SU-DHL-6 (cell line): ENCODE measurements around the gene ACTL8.

Source experiments
- H2AFZ ChIP-seq: fragments of 200-600 bp; sonication (generic); 2 replicates; pipeline ENCODE4 v1.6.1; 2014; ENCODE audit warnings: low read depth, mild to moderate bottlenecking, moderate library complexity, mixed read lengths, antibody characterized with exemption, low read length; ENCODE audit not compliant: severe bottlenecking
- H3F3A ChIP-seq: fragments of 200-600 bp; shearing (Covaris generic); 2 replicates; pipeline ENCODE4 v1.6.0; 2016; ENCODE audit warnings: antibody characterized with exemption, mild to moderate bottlenecking; ENCODE audit not compliant: insufficient read depth
- H3K27ac ChIP-seq: fragments of 200-600 bp; sonication (generic); 2 replicates; pipeline ENCODE4 v1.5.1; 2016; ENCODE audit warnings: low read depth, mild to moderate bottlenecking, low read length, moderate library complexity, mixed read lengths
- H3K27me3 ChIP-seq: fragments of 200-600 bp; sonication (generic), shearing (Covaris generic); 2 replicates; pipeline ENCODE4 v1.6.0; 2014; ENCODE audit warnings: mild to moderate bottlenecking, low read length
- H3K36me3 ChIP-seq: fragments of 200-600 bp; sonication (generic); 2 replicates; pipeline ENCODE4 v1.6.1; 2014; ENCODE audit warnings: mild to moderate bottlenecking, low read length, mixed read lengths
- H3K4me2 ChIP-seq: fragments of 300-600, 200-600 bp; shearing (Covaris generic), sonication (generic); 2 replicates; pipeline ENCODE4 v1.6.0; 2014; ENCODE audit warnings: low read length, low read depth, mild to moderate bottlenecking; ENCODE audit not compliant: poor library complexity, severe bottlenecking
- H3K4me3 ChIP-seq: fragments of 200-600 bp; sonication (generic); 2 replicates; pipeline ENCODE4 v1.5.1; 2014; ENCODE audit warnings: antibody characterized with exemption, low read length, mild to moderate bottlenecking, mixed read lengths; ENCODE audit not compliant: insufficient read depth, poor library complexity, severe bottlenecking
- H3K79me2 ChIP-seq: fragments of 200-600 bp; sonication (generic); 2 replicates; pipeline ENCODE4 v1.6.1; 2014; ENCODE audit warnings: mild to moderate bottlenecking, low read length, moderate library complexity; ENCODE audit not compliant: insufficient read depth
- H3K9ac ChIP-seq: fragments of 200-600 bp; sonication (generic); 2 replicates; pipeline ENCODE4 v1.7.0; 2014; ENCODE audit warnings: mild to moderate bottlenecking, low read length
- H3K9me2 ChIP-seq: fragments of 200-600 bp; sonication (generic); replicated peaks from 2 replicates; pipeline ENCODE4 v1.6.1; 2014; ENCODE audit warnings: low read length; ENCODE audit not compliant: insufficient read depth
- H3K9me3 ChIP-seq: fragments of 200-600 bp; sonication (generic); 2 replicates; pipeline ENCODE4 v1.6.1; 2014; ENCODE audit warnings: low read length, mixed read lengths; ENCODE audit not compliant: insufficient read depth
- H4K20me1 ChIP-seq: fragments of 200-600 bp; sonication (generic); 2 replicates; pipeline ENCODE4 v1.6.1; 2014; ENCODE audit warnings: low read depth, mild to moderate bottlenecking, antibody characterized with exemption, low read length, moderate library complexity, mixed read lengths
- EZH2phosphoT487 ChIP-seq: fragments of 200-600 bp; sonication (generic), shearing (Covaris generic); conservative IDR thresholded peaks from 2 replicates; pipeline ENCODE4 v1.6.1; 2018; ENCODE audit warnings: mild to moderate bottlenecking, antibody characterized with exemption, low read length, moderate library complexity, mixed read lengths
- TF ChIP-seq, protein P1 (sequence below): fragments of 200-600 bp; sonication (generic); IDR thresholded peaks from one replicate; pipeline ENCODE4 v1.5.1; 2017; ENCODE audit warnings: antibody characterized with exemption, mild to moderate bottlenecking, low read length, moderate library complexity; ENCODE audit not compliant: insufficient read depth, poor library complexity, severe bottlenecking

ACTL8 gene

GRCh38 chr1:17743008-17743647 is 12.0 kb upstream of the ACTL8 start:
- TF ChIP-seq, protein P1, sequence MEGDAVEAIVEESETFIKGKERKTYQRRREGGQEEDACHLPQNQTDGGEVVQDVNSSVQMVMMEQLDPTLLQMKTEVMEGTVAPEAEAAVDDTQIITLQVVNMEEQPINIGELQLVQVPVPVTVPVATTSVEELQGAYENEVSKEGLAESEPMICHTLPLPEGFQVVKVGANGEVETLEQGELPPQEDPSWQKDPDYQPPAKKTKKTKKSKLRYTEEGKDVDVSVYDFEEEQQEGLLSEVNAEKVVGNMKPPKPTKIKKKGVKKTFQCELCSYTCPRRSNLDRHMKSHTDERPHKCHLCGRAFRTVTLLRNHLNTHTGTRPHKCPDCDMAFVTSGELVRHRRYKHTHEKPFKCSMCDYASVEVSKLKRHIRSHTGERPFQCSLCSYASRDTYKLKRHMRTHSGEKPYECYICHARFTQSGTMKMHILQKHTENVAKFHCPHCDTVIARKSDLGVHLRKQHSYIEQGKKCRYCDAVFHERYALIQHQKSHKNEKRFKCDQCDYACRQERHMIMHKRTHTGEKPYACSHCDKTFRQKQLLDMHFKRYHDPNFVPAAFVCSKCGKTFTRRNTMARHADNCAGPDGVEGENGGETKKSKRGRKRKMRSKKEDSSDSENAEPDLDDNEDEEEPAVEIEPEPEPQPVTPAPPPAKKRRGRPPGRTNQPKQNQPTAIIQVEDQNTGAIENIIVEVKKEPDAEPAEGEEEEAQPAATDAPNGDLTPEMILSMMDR = no peak
- TF ChIP-seq EZH2phosphoT487 = no peak
- Histone ChIP-seq H3K27me3 (no peaks in the 10 kb centered on the region), H3K4me2 (no peak overlapping the region), H3K9ac (no peak overlapping the region), H2AFZ (no peak overlapping the region), H3K36me3 (no peaks in the 10 kb centered on the region), H3K27ac (no peak overlapping the region), H3K9me2 (no peaks in the 10 kb centered on the region), H3K79me2 (no peaks in the 10 kb centered on the region), H3F3A (no peaks in the 10 kb centered on the region), H3K4me3 (no peak overlapping the region), H3K9me3 (no peaks in the 10 kb centered on the region), H4K20me1 (no peaks in the 10 kb centered on the region)

DNA sequence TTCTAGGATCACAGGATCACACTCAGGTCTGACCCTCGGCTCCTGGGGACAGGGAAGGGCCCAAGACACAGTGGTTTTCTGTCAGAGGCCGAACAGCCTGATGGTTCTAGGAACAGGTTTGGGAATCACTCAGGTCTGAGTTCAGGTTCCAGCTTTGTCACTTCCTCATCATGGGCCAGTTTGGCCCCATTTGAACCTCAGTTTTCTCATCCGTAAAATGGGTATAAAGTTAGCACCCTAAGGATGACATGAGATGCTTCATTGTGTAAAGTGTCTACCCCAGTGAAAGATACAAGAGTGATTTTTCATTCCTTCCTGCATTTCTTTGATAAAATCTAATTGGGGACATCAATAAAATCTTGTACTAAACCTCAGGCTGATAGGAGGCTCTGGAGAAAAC is 11.2 kb upstream of the ACTL8 start:
- H3K4me2 ChIP-seq = no peak overlapping the region

GRCh38 chr1:17744666-17745478 is 10.3 kb upstream of the ACTL8 start:
- no peaks in the 10 kb centered on the region for H3K9me2 ChIP-seq
- H2AFZ ChIP-seq = no peak overlapping the region
- H3K9me3 ChIP-seq = no peaks in the 10 kb centered on the region
- H3K27ac ChIP-seq = no peak overlapping the region
- no peaks in the 10 kb centered on the region for H4K20me1 ChIP-seq
- no peaks in the 10 kb centered on the region for H3K36me3 ChIP-seq
- TF ChIP-seq EZH2phosphoT487 = no peak
- TF ChIP-seq, protein P1 = no peak
- H3K9ac ChIP-seq = no peak overlapping the region
- no peaks in the 10 kb centered on the region for H3K79me2 ChIP-seq
- H3K4me3 ChIP-seq = no peak overlapping the region
- H3K4me2 ChIP-seq = no peak overlapping the region
- no peaks in the 10 kb centered on the region for H3K27me3 ChIP-seq
- no peaks in the 10 kb centered on the region for H3F3A ChIP-seq

More for the DNA sequence above, 11.2 kb upstream of the ACTL8 start:
- no peaks in the 10 kb centered on the region for H3F3A ChIP-seq
- H3K9me3 ChIP-seq = no peaks in the 10 kb centered on the region
- no peaks in the 10 kb centered on the region for H3K79me2 ChIP-seq
- no peaks in the 10 kb centered on the region for H3K9me2 ChIP-seq
- no peak overlapping the region for H3K27ac ChIP-seq
- H3K4me3 ChIP-seq = no peak overlapping the region
- no peaks in the 10 kb centered on the region for H4K20me1 ChIP-seq
- H3K36me3 ChIP-seq = no peaks in the 10 kb centered on the region
- TF ChIP-seq, protein P1 = no peak
- no peak for TF ChIP-seq EZH2phosphoT487
- H3K9ac ChIP-seq = no peak overlapping the region
- no peaks in the 10 kb centered on the region for H3K27me3 ChIP-seq
- H2AFZ ChIP-seq = no peak overlapping the region
